OCI-LY1 (cell line): ENCODE data around the gene CTNNBL1.

Source experiments
- H2AFZ ChIP-seq: fragments of 200-600 bp; sonication (generic), shearing (Covaris generic); 2 replicates; pipeline ENCODE4 v1.6.0; 2014; ENCODE audit warnings: antibody characterized with exemption, mild to moderate bottlenecking, low read length
- H3F3A ChIP-seq: fragments of 200-600 bp; sonication (generic), shearing (Covaris generic); 2 replicates; pipeline ENCODE4 v1.6.0; 2014; ENCODE audit warnings: mild to moderate bottlenecking, antibody characterized with exemption, low read length, moderate library complexity; ENCODE audit not compliant: insufficient read depth
- H3K27ac ChIP-seq: fragments of 200-600 bp; sonication (generic); 2 replicates; pipeline ENCODE4 v1.5.1; 2014; ENCODE audit warnings: low read length, mixed run types, mild to moderate bottlenecking, low read depth; ENCODE audit not compliant: poor library complexity, severe bottlenecking
- H3K27me3 ChIP-seq: fragments of 200-600 bp; sonication (generic); 2 replicates; pipeline ENCODE4 v1.6.0; 2014; ENCODE audit warnings: antibody characterized with exemption, mild to moderate bottlenecking, low read length, moderate library complexity; ENCODE audit not compliant: insufficient read depth
- H3K36me3 ChIP-seq: fragments of 200-600 bp; sonication (generic); 2 replicates; pipeline ENCODE4 v1.6.1; 2014; ENCODE audit warnings: mild to moderate bottlenecking, antibody characterized with exemption, low read length, moderate library complexity, mixed read lengths; ENCODE audit not compliant: insufficient read depth
- H3K4me1 ChIP-seq: fragments of 200-600 bp; sonication (generic); 2 replicates; pipeline ENCODE4 v1.5.1; 2014; ENCODE audit warnings: mild to moderate bottlenecking, low read length, moderate library complexity; ENCODE audit not compliant: insufficient read depth, severe bottlenecking
- H3K4me2 ChIP-seq: fragments of 200-600 bp; sonication (generic), shearing (Covaris generic); 2 replicates; pipeline ENCODE4 v1.6.1; 2014; ENCODE audit warnings: low read length
- H3K4me3 ChIP-seq: fragments of 200-600 bp; sonication (generic); 2 replicates; pipeline ENCODE4 v1.5.1; 2014; ENCODE audit warnings: low read length, low read depth, mild to moderate bottlenecking, mixed read lengths; ENCODE audit not compliant: poor library complexity, severe bottlenecking
- H3K79me2 ChIP-seq: fragments of 200-600 bp; shearing (Covaris generic); 2 replicates; pipeline ENCODE4 v1.6.1; 2016; ENCODE audit warnings: mixed run types, low read length, mixed read lengths; ENCODE audit not compliant: insufficient read depth
- H3K9ac ChIP-seq: fragments of 200-600 bp; sonication (generic), shearing (Covaris generic); 2 replicates; pipeline ENCODE4 v1.6.1; 2014; ENCODE audit warnings: mild to moderate bottlenecking, low read length, mixed read lengths
- H3K9me2 ChIP-seq: fragments of 200-600 bp; sonication (generic), shearing (Covaris generic); 2 replicates; pipeline ENCODE4 v1.6.1; 2014; ENCODE audit warnings: low read depth, mild to moderate bottlenecking, low read length, mixed read lengths
- H3K9me3 ChIP-seq: fragments of 200-600 bp; shearing (Covaris generic); 2 replicates; pipeline ENCODE4 v1.6.1; 2014; ENCODE audit warnings: low read length, mixed read lengths
- H4K20me1 ChIP-seq: fragments of 200-600 bp; sonication (generic), shearing (Covaris generic); 2 replicates; pipeline ENCODE4 v1.6.0; 2016; ENCODE audit warnings: mild to moderate bottlenecking, low read length; ENCODE audit not compliant: insufficient read depth
- CTCF ChIP-seq: fragments of 200-600 bp; sonication (generic), shearing (Covaris generic); IDR thresholded peaks from 2 replicates; pipeline ENCODE4 v1.5.1; 2017; ENCODE audit warnings: mild to moderate bottlenecking, antibody characterized with exemption, low read length, moderate library complexity, mixed read lengths
- EZH2 ChIP-seq: fragments of 200-600 bp; sonication (generic), shearing (Covaris generic); IDR thresholded peaks from 2 replicates; pipeline ENCODE4 v1.8.0; 2017; ENCODE audit warnings: borderline replicate concordance, mixed run types, mild to moderate bottlenecking, antibody characterized with exemption, low read length, moderate library complexity, mixed read lengths

CTNNBL1 gene

GRCh38 chr20:37797669-37798175, 103.9 kb downstream of the CTNNBL1 start:
- H3K4me3 ChIP-seq, result no peak overlapping the region
- no peaks in the 10 kb centered on the region for H3K79me2 ChIP-seq
- no peak overlapping the region for H3K4me2 ChIP-seq
- H4K20me1 ChIP-seq, result no peaks in the 10 kb centered on the region
- H3K27ac ChIP-seq, result no peak overlapping the region
- no peak overlapping the region for H3K9ac ChIP-seq
- peaks cover 16% of the 10 kb centered on the region; the same call in 1 of the 2 replicates for H3K36me3 ChIP-seq
- no peak overlapping the region for H2AFZ ChIP-seq
- TF ChIP-seq CTCF, result no peak
- TF ChIP-seq EZH2, result no peak
- H3F3A ChIP-seq, result no peaks in the 10 kb centered on the region
- 0 out of 2 replicates have a peak, but pooled peaks cover 2% of the 10 kb centered on the region for H3K9me3 ChIP-seq
- H3K4me1 ChIP-seq, result peaks cover 19% of the 10 kb centered on the region
- H3K27me3 ChIP-seq, result no peaks in the 10 kb centered on the region
- no peaks in the 10 kb centered on the region for H3K9me2 ChIP-seq

GRCh38 chr20:37798312-37798711, 104.5 kb downstream of the CTNNBL1 start:
- H3K36me3 ChIP-seq, result peaks cover 21% of the 10 kb centered on the region; the same call in 1 of the 2 replicates
- no peak overlapping the region for H3K9ac ChIP-seq
- no peaks in the 10 kb centered on the region for H3K27me3 ChIP-seq
- TF ChIP-seq EZH2 (no peak), CTCF (no peak)
- H3K9me2 ChIP-seq, result no peaks in the 10 kb centered on the region
- peaks cover 25% of the 10 kb centered on the region for H3K4me1 ChIP-seq
- no peak overlapping the region for H3K4me2 ChIP-seq
- H4K20me1 ChIP-seq, result no peaks in the 10 kb centered on the region
- no peaks in the 10 kb centered on the region for H3K9me3 ChIP-seq
- H3K4me3 ChIP-seq, result no peak overlapping the region
- H3K27ac ChIP-seq, result no peak overlapping the region
- H2AFZ ChIP-seq, result no peak overlapping the region
- no peaks in the 10 kb centered on the region for H3K79me2 ChIP-seq
- no peaks in the 10 kb centered on the region for H3F3A ChIP-seq

GRCh38 chr20:37800618-37801017, 106.8 kb downstream of the CTNNBL1 start:
- no peak overlapping the region for H2AFZ ChIP-seq
- H3K36me3 ChIP-seq, result peaks cover 22% of the 10 kb centered on the region; the same call in 1 of the 2 replicates
- H3K27ac ChIP-seq, result peak overlapping the region; percentile 31
- H3K9ac ChIP-seq, result no peak overlapping the region
- TF ChIP-seq EZH2 (no peak), CTCF (no peak)
- H3K79me2 ChIP-seq, result no peaks in the 10 kb centered on the region
- H3K27me3 ChIP-seq, result no peaks in the 10 kb centered on the region
- H4K20me1 ChIP-seq, result no peaks in the 10 kb centered on the region
- no peaks in the 10 kb centered on the region for H3K9me2 ChIP-seq
- peaks cover 48% of the 10 kb centered on the region for H3K4me1 ChIP-seq
- no peaks in the 10 kb centered on the region for H3F3A ChIP-seq
- no peak overlapping the region for H3K4me3 ChIP-seq
- peak overlapping the region; percentile 15; the same call in 1 of the 2 replicates for H3K4me2 ChIP-seq
- no peaks in the 10 kb centered on the region for H3K9me3 ChIP-seq
